ENCODE measurements around the gene NRP2.

NRP2 gene

DNA sequence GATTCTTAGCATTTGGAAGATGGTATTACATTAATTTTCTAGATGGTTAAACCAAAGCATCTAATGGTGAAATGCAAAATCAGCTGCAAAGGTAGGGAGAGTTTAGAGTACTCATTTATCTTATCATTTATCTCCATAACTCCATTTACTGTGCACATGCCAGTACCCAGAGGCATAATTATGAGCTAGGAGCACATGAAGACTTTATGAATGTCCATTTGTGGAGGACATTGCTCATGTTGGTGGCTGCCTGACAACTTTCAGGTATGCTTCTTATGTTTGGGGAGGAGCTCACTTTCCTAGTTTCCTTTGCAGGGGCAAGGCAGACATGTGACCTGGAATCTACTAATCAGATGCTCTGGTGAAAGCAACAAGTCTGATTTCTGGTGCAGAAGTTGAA is 134.0 kb downstream of the NRP2 start:
- no peak for DNase-seq

DNA sequence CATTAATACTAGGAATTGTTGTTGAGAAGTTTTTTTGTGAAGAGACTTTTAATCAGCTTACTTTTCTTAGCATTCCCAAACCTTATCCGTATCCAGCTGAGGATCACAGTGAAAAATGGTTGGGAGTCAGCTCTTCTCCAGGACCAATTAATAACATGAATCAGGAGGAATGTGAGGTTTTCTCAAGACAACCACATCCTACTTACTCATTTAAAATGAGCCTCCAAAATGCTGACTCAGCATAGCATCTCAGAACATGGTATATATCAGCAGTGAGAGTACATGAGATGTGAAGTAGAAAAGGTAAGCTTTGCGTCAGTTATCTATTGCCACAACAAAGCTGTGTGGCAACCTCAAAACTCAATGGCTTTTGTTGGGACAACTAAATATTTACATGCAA is 140.3 kb downstream of the NRP2 start:
- DNase-seq = no peak

DNA sequence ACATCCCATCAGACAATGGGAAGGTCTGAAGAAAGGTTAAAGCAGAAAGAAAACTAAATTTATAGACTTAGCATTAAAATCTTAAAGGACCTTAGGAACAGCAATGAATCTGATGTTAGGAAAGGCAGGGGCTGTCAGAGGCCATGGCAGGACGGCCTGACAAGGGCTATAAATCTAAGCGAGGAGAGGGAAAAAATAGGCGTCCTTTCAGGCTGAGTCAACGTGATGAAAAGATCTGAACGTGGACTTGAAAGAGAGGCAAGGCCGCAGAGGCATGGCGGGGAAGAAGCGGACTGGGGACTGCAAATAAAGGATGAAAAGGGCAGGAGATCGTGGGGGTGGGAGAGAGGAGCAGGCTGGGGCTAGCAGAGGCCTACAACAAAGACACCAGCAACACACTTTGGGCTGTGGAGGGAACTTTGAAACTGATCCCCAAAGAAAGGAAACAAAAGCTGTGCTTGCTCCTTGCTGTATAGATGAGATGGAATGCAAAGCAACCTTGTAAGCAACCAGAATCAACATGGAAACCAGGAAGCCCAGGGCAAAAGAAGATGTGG is 145.6 kb downstream of the NRP2 start:
- DNase-seq = no peak

DNA sequence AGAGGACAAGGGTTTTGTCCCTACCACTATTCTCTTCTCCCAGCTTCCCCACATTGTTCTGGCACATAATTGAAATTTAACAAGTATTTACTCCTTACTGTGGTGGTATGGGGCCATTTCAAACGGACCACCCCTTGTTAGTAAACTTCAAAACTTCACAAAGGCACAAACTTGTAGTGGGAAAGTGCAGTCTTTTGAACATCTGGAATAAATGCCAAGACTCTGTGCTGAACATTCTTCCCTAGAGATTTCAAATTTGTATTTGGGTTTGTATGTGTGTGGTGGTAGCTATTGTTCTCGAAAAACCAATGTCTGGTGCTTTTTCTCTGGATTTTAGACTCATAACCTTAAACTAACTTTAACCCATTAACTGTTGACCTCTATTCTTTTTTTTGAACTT is 151.6 kb downstream of the NRP2 start:
- DNase-seq = no peak

DNA sequence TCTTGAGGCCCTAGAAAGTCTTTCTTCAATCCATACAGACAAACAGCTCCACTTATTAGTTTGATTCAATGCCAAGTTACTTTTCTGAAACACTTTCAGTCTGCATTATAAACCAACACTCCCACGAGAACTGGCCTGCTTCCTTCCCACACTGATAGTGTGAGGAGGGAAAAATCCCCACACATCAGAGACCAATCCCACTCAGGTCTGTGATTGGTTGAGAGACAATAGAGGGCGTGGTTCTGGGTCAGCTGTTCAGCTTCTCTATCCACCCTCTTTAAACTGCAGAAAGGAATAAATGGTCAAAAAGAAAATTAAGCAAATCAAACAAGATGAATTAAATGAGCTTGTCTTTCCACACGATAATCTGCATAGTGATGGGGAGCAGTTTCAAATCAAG is 152.5 kb downstream of the NRP2 start:
- DNase-seq = no peak

DNA sequence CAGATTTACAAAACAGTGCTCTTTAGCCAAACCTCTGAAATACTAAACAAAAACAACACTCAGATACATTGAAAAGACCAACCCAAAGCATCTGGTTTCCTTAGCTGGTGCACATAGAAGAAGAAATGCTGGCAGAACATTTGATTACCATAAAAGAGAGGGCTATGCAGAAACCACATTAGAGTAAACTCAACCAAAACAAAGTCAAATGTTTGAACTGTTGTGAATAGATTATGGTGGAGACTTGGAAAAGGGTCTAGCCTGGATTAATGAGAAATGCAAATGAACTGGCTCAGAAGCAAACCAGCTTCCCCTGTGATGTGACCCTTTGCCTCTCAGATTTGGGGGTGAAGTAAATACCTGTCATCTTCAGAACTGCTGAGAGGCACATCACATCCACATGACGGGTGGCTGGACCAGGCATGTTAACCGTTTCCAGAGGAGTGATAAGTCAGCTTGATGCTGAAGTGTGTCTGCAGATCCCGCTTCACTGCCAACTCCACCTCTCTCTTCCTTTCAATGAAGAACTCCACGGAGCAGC is 153.0 kb downstream of the NRP2 start:
- no peak for DNase-seq

DNA sequence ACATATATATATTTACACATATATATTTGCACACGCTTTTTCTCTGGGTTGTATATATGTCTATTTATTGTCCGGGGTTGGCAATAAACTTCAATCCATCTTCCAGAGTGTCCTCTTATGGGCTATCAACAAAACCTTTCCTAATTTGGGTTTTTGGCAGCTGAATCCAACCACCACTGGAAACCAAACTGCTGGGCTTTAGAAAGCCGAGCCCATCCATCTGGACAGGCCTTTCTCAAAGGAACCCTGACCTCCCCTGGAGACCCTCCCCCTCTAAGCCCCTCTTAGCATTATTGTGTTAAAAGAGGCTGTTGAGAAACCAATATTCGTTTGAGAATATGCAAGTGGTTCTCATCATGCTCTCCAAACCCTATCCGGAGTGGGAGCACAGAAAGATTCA is 153.6 kb downstream of the NRP2 start:
- no peak for DNase-seq

DNA sequence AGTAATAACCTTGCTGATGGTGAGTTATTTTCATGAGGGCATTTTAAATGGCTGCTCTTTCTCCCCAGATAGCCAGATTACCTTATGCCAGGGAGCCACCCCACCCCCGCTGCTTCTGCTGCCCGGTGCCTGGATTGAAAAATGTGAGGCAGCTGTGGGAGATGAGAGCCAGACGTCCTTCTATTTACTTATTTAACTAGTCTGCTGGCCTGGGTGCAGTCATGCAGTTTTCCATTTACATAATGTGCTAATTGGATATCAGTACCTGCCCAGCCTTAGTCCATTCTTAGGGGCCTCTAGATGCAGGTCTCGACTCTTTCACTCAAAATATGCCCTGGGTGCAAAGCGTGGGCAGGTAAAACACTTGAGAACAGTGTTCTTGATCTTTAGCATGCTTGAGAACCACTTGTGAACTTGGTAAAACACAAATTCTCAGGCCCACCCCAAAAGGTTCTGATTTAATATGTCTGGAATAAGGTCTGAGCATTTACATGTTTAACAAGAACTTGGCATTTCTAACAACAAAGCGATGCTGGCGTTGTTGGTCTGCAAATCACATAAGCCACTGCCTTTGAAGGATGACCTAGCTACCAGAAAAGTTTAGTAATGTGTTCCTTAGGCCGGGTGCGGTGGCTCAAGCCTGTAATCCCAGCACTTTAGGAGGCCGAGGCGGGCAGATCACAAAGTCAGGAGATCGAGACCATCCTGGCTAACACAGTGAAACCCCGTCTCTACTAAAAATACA is 154.3 kb downstream of the NRP2 start:
- DNase-seq = no peak

DNA sequence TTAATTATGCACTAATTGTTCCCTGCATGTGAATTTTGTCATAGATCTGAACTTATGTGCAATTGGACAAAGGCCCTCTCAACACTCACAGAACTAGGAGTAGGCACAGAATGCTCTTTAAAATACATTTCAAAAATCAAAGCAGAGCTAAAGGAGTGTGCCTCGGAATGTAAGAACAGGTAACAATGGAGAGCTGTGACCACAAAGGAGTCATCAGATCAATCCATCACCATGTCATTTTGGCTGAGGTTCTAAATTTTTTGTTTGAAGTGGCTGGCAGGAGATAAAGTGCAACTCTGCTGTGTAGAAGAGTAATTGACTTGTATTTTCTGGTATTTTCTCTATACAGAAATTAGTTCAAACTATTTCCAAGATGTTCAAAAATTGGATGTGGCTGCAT is 155.4 kb downstream of the NRP2 start:
- DNase-seq = no peak

DNA sequence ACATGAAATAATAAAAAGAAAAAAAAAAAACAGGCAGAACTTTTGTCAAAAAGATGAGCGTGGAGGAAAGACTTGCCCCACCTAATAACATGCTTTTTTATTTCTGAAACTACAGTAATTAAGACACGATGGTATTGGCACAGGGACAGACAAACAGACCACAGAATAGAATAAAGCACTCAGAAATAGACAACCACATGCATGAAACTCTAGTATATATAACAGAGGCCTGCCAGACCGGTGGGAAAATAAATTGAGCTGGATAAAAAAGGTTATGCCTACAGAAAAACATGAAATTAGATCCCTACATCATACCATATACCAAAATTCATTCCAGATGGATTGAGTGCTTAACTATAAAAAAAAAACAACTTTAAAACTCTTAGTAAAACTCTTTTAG is 163.1 kb downstream of the NRP2 start:
- DNase-seq = no peak

Data from RPMI8226 (cell line).